Ammon's horn (tissue), 1 donor: ENCODE measurements around the gene METAP1.
A peak's percentile ranks its signal among the peaks of the same experiment; 100 is the strongest.
"Not testable (repeated sequence)": the region's sequence is repeated elsewhere in the genome, so short reads cannot be mapped to it uniquely, and the experiment has no call there.

Source experiments
- DNase-seq: peaks from one replicate; pipeline ENCODE4 v3.0.0-alpha.2; 2016; ENCODE audit warnings: low spot score

METAP1 gene

DNA sequence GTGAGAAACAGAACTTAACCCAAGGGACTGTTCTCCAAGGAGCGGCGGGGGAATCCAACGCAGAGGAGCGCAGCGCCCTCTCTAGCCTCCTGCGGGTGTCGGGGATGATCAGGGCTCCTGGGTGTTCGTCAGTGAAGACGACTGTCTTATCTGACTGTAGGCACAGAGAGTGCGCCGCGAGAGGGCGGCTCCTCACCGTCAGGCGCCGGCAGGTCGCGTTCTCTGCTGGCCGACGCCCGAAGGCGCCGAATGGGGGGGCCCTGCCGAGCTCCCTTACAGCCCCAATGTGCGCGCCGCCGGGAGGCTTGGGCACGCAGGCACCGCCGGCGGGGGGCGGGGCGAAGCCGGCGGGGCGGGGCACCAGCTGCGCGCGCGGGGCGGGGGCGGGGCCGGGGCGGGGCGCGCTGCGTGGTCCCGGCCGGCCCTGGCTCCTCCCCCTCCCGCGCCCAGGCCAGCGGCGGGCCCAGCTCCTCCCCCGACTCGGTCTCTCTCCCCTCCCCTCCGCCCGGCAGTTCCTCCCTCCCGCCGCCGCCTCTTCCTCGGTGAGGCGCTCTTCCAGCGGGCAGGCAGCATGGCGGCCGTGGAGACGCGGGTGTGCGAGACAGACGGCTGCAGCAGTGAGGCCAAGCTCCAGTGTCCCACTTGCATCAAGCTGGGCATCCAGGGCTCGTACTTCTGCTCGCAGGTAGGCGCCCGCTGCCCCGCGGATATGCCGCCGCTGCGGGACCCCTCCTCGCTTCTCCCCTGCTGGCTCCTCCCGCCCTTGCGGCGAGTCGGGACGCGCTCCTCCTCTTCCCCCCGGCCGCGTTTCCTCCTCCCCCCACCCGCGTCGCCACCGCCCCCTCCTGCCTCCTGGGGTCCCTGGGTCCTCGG lies at the start of gene METAP1:
Gene METAP1 (plus strand): TSS at position 539 of the 873 bp plus-strand sequence. CDS start 33 bp downstream, at position 572.
- peak; percentile 98 for DNase-seq

DNA sequence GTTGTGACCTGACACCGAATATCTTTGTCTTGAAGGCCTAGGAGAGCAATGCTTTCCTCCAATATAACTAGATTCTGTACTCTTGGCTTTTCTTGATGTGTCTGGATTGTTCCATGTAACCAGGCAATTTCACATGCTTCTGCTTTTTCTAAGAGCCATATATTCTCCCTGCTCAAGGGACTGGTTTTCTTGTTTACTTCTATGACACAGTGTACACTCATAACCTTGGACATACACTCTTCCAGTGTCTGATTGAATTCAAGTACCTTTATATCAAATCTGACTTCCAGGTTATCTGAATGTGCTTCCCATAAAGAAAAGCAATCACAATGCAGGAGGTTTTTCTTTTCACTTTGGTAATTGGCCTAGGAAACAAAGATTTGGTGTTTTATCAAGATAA lies 49.2 kb upstream of the METAP1 start:
- no peak for DNase-seq

DNA sequence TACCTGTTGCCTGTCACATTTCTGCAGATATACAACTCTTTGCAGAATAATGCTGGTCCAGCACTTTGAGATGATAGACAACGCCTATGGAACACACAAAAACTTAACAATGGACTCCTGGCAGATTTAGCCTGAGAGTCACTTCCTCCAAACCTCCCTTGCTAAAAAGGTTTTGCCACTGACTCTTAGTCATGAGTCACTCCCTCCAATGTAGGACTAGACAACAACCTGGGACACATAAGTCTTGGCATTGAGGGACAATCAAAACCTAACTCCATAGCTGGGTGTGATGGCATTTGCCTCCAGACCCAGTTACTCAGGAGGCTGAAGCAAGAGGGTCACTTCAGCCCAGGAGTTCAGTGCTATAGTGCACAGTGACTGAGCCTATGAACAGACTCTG lies 44.6 kb upstream of the METAP1 start:
- DNase-seq: no peak

GRCh38 chr4:98951710-98952109 lies 43.8 kb upstream of the METAP1 start:
- no peak for DNase-seq

- DNase-seq: no peak
These were observed 40.3 kb upstream of the METAP1 start for GRCh38 chr4:98955229-98955628.

DNA sequence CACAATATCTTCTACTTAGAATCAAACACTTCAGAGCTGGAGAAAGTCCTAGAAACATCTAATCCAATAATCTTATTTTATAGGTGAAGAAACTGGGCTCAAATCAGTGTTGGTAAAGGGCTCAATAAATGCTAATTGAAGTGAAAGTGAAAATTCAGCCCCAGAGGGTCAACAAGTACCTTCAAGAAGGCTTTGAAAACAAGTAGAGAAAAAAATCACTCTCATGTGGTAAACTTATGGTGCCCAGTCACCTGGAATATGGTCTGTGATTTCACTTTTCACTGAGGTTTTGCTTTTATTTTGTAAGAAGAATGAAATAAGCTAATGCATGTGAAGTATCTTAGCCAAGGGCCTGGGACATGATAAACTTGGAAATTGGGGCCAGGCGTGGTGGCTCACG lies 37.5 kb upstream of the METAP1 start:
- no peak for DNase-seq

DNA sequence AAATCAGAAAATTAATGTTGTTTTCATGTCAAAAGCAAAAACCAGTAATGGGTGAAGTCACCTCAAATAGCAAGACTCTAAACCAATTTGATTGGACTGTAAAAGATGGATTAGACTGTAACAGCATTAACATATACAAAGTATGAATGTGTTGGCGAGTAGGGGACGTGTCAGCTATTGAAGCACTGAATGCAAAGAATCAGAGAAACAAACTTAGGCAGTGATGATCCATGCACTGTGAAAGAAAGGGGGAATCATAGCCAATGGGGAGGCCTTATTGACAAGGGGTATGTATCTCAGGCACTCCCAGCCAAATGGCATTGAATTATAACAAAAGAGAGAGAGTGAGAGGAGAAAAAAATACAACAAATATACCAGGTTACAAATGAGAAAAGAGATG lies 36.1 kb upstream of the METAP1 start:
- DNase-seq: no peak

DNA sequence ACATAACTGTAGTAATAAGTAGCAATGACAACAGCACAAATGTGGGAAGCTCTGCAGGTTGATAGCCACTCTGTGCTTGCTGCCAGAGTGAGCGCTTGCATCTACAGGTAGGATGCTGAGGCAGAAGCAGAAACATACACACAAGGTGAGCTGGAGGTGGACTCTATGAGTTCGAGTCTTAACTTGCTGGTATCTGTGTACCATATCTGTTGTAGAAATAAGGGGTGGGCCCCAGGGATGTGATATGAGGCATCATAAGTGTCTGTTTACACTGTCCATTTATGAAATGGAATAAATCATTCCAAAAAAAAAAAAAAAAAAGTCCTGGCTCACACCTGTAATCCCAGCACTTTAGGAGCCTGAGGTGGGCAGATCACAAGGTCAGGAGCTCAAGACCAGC lies 33.8 kb upstream of the METAP1 start:
- DNase-seq: no peak

DNA sequence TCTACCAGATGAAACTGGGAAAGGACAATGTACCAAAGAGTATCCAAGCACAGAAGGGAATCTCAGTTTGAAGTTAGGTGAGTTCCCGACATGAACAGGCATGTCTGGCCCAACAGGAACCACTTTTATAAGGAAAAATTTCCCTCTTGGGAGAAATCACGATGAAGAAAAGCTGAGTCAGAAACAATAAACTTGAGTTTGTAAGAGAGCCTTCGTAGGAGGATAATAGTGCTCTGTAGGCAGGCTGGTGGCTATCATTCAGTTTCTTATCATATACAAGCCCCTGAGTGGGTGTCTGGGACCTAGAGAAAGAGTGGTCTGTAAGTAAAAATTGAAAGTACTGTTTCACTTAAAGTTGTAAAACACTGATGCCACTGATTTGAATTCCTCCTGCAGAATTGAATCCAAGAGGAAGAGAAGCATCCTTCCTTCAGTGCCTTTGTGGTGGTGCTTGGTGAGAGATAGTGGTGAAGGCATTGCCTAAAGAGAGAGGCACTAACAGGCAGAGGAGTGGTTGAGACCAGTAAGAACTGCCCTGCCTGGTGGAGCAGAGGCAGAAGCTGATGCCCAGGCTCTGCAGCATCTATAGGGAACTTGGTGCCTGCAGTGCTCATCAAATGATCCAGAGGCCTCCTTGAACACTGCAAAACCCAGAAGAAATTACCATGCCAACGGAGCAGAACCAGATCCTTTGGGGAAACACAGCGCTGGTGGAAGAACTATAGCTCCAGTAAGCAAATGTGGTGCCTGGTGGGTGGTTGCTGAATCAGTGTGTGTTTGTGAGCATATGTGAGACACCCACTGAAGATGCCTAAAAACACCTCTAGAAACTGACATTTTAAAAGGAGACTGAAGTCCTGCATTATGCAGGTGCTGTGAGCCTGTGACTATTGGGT lies 31.7 kb upstream of the METAP1 start:
- DNase-seq: peak; percentile 46

- DNase-seq: no peak
These were observed 28.6 kb upstream of the METAP1 start for GRCh38 chr4:98966926-98967325.

GRCh38 chr4:98967786-98968329 lies 27.7 kb upstream of the METAP1 start:
- DNase-seq: no peak

DNA sequence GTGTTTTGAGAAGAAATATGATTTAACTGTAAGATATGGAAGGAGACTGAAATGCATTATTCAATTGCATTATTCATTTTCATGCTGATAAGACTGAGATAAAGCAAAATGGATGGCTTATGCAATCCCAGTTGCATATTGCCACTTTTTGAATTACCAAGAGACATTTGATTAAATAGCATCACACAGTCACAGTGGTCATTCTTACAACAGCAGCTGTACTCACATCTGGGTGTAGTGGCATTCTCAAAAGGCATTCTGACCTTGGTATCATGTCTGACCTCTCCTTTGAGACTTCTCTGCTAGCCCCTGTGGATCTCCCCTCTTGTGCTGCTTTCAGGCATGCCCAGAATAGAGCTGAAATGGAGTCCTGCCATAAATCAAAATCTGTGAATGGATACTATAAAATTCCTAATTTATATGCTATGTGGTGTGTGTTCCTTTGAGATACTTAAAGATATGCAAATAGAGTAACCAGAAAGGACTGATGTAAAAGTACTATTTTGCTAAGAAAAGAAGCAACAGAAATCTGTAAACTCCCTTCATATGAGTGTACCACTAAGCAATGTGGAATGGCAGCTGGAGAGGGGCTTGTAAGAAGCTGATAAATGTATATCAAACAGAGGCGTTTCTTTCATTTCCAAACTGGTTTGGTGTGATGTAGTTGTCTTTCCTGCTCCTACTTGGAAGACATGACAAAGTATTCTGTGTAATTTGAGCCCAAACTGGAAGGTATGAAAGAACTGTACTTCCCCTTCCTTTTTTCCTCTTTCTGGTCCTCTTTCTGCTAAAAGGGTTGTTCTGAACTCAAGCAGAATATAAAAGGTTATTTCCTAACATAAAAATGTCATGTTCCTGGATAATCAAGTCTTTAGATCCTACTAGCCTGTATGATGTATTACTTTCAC lies 25.4 kb upstream of the METAP1 start:
- no peak for DNase-seq

GRCh38 chr4:98976716-98977115 lies 18.8 kb upstream of the METAP1 start:
- no peak for DNase-seq

DNA sequence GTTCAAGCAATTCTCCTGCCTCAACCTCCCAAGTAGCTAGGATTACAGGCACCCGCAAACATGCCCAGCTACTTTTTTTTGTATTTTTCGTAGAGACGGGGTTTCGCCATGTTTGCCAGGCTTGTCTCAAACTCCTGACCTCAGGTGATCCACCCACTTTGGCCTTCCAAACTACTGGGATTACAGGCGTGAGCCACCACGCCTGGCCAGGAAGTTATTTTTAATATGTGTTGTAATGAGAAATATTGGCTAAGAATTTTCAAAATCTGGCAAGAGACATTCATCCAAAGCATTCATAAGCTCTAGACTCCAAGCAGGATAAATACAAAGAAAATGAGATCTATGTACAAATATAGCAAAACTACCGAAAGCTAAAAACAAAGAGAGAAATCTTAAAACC lies 18.0 kb upstream of the METAP1 start:
- DNase-seq: no peak

DNA sequence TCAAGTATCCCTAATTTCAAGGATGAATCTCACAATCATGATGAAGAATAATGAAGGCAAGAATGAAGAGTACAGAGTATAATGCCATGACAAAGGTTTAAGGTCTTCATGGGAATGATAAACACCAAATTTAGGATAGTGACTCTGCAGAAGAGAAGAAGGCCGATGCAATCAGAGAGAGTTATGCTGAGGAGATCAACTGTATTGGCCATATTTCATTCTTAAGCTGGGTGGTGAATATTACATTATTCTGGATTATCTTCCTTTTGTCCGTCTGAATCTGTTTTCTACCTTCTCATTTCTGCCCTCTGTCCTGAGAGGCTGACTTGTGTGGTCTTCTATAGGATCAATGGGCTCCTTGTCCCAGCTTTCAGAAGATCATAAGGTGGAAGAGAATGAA lies 7.8 kb upstream of the METAP1 start:
- no peak for DNase-seq

- not testable (repeated sequence) for DNase-seq
These were observed 2.7 kb upstream of the METAP1 start for GRCh38 chr4:98992835-98993234.

DNA sequence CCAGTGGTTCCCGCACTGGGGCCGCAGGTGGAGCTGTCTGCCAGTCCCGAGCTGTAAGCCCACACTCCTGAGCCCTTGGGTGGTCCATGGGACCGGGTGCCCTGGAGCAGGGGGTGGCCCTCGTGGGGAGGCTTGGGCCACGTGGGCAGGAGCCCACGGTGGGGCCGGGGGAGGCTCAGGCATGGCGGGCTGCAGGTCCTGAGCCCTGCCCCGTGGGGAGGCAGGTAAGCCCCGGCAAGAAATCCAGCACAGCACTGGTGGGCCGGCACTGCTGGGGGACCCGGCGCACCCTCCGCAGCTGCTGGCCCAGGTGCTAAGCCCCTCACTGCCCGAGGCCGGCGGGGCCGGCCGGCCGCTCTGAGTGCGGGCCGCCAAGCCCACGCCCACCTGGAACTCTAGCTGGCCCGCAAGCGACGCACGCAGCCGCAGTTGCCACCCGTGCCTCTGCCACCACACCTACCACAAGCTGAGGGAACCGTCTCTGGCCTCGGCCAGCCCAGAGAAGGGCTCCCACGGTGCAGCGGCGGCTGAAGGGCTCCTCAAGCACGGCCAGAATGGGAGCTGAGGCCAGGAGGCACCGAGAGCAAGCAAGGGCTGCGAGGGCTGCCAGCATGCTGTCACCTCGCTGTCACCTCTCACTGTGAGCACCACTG lies 2.0 kb upstream of the METAP1 start:
- DNase-seq: no peak

GRCh38 chr4:98994474-98995182 lies 893 bp upstream of the METAP1 start:
- no peak for DNase-seq

DNA sequence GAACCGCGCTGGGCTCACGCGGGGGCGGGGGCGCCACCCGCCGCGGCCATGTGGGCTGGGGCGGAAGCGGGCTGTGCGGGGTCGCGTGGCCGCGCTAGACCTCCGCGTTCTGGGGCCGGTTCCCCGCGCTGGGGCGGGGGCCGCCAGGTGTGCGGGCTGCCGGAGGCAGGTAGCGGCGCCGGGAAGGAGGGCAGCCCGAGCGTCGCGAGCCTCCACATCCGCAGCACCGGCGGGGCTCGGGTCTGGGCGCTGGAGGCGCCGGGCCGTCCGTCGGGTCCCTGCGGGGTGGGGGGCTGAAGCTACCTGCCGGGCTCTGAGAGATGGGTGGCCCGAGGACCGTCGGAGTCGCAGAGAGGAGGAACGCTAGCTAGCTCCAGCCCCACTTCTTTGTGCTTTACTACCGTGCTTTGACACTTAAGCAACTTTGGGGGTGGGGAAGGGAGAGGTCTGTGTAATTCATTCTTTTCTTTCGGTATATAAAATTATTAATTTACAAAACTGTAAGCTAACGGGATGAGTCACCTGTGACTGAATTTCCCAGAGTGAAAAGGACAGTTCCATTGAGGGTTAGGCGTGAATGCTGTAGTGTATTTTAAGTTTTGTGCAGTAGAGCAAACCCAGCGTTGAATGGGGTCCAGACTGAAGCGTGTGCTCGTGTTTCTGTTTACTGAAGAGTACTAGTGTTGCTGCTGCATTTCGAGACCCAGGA lies 689 bp downstream of the METAP1 start:
- peak; percentile 20 for DNase-seq

GRCh38 chr4:98996765-98997068 lies 1.2 kb downstream of the METAP1 start:
- DNase-seq: no peak
